Lung microvascular endothelial cell (primary cell): ENCODE data around the gene PARP14. TPM values are rescaled to one million over a fixed set of nuclear protein-coding genes. Genes with fewer than 3 reads are reported as not detected.
"Not testable (repeated sequence)": the region's sequence is repeated elsewhere in the genome, so short reads cannot be mapped to it uniquely, and the experiment has no call there.

Source experiments
- DNase-seq, 2 donors: peaks; one replicate each; pipeline versions ENCODE4 v3.0.0 to v3.0.0-alpha.2; 2010; ENCODE audit warnings: low read depth in 2 of 2
- total RNA-seq: library from RNA; depleted of rRNA; stranded (reverse); fragments of >200 nt; gene quantifications from 2 replicates; pipeline ENCODE4 v1.2.1, GENCODE V29; 2014

Gene PARP14
- total RNA-seq, 1 donor from 2014 or later = 56.7 TPM

DNA sequence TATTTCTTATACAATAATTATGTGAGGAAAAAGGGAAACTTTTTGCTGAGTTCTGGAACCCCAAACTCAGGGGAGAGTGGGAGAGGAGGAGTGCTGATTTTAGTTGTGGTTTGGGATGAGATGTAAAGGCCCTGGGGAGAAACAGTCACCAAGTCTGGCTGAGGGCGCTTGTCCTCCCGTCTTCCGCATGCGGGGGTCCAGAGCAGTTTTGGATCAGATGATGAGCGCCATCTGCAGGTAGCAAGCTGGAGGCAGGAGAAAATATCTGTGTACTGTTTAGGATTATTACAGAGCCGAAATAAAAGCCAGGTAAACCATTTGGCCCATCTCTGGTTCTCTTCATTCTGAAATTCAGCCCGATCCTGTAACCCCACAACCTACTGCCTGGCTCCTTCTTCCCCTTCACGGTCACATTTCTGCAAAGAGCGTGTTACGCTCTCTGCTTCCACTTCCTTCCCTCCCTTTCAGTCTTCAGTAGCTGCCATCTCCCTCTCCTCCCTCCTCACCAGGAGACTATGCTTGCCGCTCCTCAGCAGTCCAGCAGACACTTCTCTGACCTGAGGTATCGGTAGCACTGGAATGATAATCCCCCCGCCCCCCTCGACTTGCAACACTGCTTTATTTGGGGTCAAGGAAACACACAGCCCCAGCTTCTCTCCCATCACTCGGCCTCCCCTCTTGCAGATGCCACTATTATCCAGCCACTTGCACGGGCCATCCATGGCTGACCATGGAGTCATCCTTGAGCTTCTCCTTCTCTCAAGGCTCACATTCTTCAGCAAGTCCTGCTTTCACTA is 1.4 kb upstream of the PARP14 start:
- peak; percentile 84 to 87 for DNase-seq

DNA sequence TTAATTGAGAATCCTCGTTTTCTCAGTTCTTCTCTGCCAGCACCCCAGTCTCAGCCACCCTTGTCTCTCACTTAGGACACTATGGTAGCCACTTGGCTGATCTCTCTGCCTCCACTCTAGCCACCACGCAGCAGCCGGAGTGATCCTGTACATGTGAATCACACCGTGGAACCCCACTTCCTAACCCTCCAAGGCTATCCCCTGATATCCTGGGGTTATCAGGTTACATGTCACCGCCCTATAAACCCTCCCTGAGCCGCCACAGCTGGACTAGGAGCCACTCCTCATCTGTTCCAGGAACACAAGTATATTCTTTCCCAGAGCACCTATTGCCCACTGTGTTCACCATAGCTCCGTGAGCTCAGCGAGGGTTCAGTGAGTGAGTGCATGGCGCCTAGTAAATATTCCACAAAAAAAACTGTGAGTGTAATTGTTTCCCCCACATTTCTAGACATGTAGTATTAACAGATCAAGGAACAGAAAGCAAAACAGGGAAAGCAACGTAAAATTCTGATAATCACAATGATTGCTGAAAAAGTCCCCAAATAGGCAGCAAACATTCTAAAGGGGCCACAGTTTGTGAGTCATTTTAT is 661 bp upstream of the PARP14 start:
- peak; percentile 42 to 47 for DNase-seq

DNA sequence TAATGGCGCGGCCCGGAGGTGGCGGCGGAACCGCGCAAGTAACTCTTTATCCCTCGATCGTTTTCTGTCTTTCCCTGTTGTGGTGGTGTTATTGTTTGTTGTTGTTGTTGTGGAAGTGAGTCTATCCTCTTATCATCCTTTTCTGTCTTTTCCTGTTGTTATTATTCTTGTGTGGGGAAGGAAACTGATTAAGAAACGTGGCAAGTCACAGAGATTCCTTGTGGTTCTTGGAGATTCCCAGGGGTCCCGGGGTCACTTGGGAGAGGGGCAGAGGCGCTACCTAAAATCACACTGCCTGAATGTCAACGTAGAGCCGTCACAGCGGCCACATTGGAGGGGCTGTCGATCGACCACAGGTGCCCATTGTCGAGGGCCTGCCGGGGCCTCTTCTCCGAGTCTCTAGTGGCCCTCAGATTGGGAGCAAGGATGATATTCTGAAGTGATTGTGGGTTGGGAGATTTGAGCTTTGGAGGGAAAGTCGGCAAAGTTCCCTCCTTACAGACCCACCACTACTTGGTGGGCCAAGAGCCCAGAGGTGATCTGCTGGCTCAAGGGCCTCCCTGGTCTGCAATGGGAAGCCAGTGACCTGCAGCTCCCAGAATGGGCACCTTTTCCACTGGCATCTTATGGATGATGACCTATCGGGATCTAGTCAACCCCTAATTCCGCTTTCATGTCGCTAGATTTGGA is 790 bp downstream of the PARP14 start:
- peak; percentile 12 to 19 for DNase-seq

DNA sequence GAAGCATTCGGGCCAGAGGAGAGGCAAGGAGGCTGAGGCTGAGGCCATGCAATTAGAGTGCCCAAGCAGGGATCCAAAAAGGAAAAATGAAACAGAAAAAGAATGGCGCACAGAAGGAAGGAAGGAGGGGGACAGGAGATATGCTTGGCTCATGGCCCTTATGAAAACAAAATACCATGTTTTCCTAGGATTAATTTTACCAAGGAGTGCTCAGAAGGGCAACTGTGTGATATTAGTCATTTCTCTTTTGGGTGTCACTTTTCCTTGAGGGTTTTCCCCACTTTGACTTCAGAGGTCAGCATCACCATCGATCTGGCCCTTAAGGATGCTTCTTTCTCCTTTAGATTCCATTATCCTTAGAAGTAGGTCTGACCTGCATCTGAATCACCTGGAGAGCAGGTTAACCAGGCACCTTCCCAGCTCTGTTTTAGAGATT is 1.4 kb downstream of the PARP14 start:
- no peak for DNase-seq

DNA sequence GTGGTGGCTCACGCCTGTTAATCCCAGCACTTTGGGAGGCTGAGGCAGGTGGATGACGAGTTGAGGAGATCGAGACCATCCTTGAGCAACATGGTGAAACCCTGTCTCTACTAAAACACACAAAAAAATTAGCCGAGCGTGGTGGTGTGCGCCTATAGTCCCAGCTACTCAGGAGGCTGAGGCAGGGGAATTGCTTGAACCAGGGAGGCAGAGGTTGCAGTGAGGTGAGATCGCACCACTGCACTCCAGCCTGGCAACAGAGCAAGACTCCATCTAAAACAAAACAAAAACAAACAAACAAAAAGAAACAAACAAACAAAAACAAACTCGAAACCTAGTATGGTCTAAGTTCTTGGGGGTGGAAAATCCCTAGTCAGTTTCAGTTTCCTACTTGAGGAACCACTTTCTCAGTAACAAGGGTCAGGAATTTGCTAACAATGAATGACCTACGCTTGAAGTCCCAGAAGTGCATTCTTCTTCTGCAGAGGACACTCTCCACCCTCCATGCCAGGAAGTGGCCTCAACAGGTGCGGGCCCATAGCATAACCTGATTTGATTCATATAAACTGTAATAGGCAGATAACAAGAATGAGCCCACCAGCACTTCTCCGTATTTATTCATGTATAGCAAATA is 2.3 kb downstream of the PARP14 start:
- DNase-seq = peak in 1 of 2 donors; percentile 53

DNA sequence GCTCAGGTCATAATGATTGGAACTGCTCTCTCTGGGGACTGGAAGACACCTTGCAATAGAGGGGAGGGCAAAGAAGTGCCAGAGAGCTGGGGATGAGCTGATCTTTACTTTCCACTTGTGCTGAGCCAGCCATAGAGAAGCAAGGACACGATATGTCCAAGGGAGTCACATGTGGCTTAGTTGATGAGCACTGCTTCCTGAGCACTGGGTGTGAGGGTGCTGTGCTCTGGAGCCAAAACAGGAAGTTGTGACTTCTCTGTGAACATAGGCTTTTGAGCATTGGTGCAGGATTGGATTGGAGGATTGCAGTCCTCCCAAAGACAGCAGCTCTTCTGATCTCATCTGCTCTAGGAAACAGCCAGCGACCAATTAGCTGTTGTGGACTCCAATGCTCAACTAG is 6.7 kb downstream of the PARP14 start:
- DNase-seq = no peak

DNA sequence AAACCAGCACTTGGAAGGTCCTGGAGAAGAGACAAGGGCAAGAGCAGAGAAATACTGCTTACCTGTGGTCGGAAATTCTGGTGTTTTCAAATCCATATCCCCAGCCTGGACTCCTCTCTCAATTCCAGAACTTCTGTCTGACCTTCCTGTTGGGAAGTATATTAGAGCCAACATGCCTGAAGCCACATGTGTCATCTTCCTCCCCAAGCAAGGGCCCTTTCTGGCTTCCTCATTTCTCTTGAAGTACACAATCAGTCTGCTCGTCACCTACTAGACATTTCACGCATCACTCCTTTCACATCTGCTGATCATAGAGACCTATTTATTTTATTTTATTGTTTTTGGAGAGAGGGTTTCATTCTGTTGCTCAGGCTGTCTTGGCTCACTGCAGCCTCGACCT is 8.4 kb downstream of the PARP14 start:
- DNase-seq = peak in 1 of 2 donors; percentile 45

DNA sequence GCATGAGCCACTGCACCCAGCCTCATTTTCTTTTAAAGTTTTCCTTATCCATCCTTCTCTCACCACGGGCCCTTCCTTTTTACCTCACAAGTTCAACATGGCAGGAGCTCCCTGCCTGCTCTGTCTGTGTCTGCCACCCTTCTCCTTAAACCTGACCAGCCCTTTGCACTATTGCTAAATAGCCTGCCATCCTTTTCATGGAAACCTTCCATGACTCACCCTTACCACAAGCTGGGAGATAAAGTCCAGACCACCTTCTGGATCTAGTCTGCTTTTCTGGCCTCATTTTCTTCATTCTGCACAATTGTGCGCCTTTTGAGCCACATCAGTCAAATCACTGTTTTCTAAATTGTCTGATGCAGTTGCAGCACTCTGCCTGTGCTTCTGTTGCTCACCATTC is 8.9 kb downstream of the PARP14 start:
- DNase-seq = no peak

DNA sequence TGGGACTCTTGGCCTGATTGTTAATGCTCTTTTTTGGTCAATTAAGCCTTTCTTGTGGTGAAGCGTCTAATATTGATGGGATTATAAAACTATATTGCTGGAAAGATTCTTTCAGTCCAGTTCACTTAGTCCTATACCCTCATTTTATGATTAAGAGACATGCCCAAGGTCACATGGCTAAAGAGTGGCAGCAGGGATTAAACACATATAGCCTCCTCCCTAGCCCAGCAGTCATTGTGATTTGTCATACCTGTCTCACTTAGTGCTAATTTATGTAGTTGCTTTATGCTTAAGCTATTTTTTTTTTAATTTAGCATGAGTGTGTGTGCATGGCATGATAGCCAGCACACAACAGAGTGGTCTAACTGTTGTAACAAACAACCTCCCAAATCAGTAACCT is 9.5 kb downstream of the PARP14 start:
- DNase-seq = no peak

DNA sequence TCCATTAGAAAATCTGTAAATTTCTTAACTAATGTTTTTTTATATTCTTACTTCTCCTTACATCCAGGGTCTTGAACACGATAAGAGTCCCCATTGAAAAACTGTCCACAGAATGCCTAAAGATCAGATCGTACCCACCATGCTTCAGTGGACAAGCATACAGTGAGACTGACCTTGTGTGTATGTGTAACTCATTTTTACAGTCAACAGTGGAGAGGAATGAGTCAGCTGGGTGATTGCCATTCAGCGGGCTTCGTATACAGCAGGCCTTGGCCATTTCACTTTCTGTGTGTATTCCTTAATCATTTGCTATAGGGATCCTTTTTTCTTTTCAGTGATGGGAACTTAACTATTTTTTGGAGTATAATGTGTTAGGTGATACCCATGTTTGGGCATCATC is 10.6 kb downstream of the PARP14 start:
- peak in 1 of 2 donors; percentile 47 for DNase-seq

DNA sequence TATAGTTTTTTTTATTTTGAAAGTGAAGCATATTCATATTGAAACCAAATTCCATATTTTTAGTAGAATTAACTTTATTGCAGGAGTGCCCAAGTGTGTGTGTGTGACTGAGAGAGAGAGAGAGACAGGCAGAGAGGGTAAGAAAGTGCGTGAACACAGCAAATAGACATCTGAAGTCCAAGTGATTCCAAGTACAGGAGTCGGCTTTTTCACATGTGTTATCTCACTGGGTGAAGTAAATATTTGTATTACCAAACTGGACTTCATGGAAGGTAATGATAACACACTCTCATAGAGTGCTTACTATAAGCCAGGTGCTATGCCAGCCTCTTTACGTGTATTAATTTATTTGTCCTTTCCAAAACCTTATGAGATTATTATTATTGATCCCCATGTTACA is 12.0 kb downstream of the PARP14 start:
- DNase-seq = no peak

DNA sequence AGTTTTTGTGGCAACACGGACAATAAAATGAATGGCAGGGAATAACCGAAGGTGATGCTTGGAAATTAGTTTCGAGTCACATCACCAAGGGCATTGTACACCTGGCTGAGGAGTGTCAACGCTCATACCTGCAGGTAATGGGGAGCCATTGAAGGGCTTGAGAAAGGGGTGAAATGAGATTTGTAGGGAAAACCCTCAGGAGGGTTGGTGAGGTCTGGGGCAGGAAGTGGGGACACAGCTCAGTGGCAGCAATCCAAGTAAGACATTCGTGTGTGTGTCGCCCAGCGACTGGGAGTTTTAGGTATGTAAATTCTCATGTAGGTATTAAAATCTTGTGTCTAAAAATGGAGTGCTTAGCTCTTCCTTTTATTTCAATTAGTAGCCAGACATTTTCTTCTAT is 14.3 kb downstream of the PARP14 start:
- no peak for DNase-seq

DNA sequence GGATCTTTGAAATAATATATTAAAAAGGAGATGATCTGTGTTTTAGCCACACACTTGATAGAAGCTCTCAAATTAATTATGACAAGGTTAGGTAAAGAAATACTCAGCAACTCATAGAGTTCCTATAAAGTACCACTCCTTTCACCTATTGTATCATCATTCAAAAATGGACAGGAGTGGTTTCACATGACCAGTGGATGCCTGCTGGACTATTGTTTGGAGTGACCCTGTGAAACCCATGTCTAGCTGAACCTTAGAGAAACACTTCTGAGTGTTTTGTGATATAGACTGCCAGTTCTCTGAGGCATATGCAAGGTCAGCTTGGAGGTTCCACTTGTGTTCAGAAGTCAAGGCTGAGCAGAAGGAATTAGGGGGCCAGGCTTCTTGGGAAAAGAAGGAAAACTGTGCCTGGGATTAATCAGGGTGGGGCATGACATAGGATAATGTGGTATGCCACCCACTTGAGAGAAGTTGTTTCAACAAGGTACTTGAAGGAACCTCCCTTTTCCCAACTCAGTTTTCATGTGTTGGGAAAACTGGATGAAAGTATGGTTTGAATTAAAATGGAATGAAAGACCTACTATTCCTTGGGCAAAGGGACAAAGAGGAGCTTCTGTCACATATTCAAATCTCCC is 15.4 kb downstream of the PARP14 start:
- DNase-seq = no peak

DNA sequence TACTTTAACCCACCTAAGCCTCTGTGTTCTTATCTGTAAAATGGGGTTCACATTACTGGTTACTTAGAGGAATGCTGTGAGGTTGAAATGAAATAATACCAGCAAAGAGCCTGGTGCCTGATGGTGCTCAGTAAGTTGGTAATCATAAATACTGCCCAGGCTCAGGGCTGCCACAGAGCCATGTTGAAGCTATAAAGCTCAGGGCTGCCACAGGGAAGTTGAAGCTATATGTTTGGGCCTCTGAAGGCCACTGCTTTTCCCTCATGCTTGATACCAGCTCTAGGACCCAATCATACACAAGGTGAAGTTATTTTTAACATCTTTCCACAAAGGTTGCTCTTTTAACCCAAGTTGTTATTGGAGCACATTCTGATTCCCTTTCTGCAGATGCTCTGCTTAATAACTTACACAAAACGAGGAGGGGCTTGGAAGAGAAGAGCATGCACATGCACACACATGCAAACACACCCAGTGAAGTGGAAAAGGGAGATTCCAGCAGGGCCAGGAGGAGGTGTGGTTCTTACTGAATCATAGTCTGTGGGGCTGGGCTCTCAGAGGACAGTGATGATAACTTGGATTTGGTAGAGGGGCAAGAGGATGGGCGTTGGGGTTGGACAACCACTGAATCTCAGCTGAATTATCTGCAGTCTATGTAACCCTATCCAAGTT is 17.4 kb downstream of the PARP14 start:
- no peak for DNase-seq

DNA sequence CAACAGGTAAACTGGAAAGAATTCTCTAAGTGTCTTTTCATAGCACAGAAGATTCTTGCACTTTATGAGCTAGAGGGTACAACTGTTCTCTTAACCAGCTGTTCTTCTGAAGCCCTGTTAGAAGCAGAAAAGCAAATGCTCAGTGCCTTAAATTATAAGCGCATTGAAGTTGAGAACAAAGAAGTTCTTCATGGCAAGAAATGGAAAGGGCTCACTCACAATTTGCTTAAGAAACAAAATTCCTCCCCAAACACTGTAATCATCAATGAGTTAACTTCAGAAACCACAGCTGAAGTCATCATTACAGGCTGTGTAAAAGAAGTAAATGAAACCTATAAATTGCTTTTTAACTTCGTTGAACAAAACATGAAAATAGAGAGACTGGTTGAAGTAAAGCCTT is 19.6 kb downstream of the PARP14 start:
- DNase-seq = no peak

DNA sequence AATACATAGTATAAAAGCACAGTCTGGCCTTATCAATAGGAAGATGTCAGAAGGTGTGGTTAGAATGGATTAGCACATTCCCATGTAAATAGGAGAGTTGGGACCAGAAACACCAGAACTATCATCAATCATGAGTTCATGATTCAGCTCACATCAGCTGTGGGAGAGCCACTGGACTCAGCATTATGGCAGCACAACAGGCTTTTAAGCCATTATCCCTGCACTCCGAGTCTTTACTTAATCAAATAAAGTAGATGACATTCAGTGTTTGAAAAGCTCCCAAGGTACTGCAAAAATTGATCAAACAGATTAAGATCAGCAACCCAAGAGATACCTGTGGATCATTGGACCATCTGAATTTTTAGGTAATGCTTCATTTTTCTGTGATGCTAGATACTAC is 24.7 kb downstream of the PARP14 start:
- DNase-seq = no peak

DNA sequence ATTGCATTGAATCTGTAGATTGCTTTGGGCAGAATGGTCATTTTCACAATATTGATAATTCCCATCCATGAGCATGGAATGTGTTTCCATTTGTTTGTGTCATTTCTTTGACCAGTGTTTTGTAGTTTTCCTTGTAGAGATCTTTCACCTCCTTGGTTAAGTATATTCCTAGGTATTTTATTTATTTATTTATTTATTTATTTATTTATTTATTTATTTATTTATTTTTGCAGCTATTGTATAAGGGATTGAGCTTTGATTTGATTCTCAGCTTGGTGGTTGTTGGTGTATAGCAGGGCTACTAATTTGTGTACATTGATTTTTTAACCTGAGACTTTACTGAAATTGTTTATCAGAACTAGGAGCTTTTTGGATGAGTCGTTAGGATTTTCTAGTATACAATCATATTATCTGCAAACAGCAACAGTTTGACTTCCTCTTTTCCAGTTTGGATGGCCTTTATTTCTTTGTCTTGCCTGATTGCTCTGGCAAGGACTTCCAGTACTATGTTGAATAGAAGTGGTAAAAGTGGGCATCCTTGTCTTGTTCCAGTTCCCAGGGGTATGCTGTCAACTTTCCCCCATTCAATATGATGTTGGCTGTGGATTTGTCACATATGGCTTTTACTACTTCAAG is 30.1 kb downstream of the PARP14 start:
- not testable (repeated sequence) for DNase-seq

DNA sequence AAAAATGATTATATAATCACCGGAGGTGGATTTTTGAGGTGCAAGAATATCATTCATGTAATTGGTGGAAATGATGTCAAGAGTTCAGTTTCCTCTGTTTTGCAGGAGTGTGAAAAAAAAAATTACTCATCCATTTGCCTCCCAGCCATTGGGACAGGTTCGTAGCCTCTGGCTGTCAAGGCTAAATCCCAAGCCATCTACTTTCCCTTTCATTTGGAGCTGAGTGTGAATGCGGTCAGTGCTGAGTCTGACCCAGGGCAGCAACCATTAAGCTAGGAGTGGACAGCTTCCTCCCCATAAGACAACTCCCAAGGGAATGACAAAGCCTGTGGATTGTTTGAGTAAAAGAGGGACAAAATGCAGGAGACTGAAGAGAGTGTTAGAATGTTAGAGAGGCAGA is 33.6 kb downstream of the PARP14 start:
- DNase-seq = peak; percentile 75 to 91

DNA sequence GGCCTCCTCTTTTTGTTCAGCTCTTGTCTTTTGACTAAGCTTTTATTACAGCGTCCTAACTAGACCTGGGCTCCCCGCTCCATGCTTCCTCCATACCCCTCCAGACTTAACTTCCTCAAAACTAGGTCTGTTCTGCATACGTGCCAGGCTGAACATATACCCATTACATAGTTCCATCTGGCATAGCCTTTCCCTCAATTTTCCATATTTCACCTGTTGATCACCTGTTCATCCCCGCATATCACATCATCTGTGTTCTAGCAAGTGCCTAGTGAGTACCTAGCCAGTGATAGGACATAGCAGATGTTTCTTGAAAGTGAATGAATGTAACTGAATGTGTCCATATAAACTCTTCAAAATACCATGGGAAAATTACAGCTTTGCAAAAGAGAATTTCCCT is 36.0 kb downstream of the PARP14 start:
- no peak for DNase-seq

DNA sequence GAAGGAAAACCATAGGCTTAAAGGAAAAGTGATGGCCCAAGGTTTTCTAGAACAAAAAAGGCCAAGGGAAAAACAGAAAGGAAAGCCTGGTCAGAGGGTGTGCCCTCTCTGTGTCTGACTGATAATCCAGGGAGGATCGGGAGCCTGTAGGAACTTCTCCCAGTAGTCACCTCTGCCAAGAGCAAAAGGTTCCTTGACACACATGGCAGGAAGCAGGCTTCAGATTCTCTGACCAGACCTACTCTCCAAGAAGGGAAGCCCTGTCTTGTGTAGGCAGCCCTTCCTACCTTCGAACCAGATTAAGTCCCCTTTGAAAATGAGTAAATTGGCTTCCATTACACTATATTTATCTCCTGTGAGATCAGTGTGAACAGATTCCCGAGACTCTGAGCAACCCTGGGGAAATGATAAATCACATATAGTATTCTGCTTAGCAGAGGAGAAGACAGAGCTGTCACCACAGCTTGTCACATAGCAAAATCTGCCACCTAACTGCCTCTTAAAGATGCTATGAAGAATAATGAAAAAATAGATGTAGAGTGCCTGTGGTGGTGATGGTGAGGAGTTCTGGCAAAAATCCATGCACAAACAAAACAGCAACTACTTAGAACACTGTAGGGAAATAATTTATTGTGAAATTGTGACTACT is 38.8 kb downstream of the PARP14 start:
- DNase-seq = no peak
